Hair follicular keratinocyte (primary cell): Measurements from ENCODE around the gene SEMA3E. TPM values are rescaled to one million over a fixed set of nuclear protein-coding genes. Genes with fewer than 3 reads are reported as not detected.

ENCODE experiments used
- total RNA-seq: library from RNA; depleted of rRNA; stranded (reverse); fragments of >200 nt; gene quantifications from 2 replicates; pipeline ENCODE4 v1.2.3, GENCODE V29; 2015

Gene SEMA3E
- 0.08 and 0.23 TPM in 2 replicates for total RNA-seq

DNA sequence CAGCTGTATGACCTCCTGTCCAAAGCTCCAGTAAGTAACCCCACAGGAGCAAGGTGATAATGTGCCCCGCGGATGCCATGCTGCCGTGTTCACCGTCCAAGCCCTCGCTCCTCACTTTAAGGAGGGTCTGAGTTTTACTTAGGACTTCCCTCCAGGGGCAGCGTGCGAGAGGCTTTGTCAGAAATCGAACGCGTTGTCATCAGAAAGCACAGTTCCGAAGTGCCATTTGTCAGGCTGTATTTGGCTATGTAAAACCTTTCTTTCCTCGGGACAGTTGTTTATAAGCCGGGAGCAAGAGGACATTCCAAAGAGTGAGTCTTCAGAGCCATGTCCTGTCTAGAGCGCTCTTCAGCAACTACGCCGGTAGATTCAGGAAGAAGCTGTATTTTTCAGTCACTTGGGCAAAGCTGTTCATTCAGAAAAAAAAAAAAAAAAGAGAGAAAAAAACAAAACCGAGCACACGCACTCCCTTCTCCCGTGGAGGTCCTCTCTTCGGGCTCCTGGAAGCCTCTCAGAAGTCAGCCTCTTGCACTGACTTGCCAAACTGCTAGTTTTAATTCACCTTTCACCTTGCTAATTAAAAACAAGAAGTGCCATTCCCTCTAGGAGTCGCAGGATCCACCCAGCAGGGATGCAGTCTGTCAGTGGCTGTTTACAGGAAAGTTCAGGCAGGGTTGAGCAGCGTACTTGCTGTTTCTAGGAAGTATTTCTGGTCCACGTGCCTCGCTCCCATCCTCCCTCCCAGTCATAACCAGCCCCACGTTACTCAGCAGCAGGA, at the start of gene SEMA3E:
Gene SEMA3E, minus strand, starts transcription at position 676 of the 778 bp plus-strand sequence.

